ENCODE results near the gene STRN.
"Not testable (repeated sequence)": the region's sequence is repeated elsewhere in the genome, so short reads cannot be mapped to it uniquely, and the experiment has no call there.

STRN gene

DNA sequence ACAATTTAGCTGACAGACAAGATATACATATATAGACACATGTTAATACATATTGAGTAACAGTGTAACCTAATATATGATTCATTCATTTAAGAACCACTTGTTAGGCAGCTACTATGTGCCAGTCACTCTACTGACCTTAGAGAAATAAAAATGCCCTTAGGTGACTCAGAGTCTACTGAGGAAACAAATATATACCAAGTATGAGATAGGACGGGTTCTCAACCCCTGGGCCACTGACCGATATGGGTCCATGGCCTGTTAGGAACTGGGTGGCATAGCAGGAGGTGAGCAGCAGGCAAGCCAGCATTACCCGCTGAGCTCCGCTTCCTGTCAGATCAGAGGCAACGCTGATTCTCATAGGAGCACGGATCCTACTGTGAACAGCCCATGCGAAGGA, 14.8 kb downstream of the STRN start:
- Histone ChIP-seq H2AFZ (ENCODE audit: low read depth) (no peak overlapping the region), H3K4me1 (ENCODE audit: low read depth, poor library complexity, severe bottlenecking) (no peaks in the 10 kb centered on the region), H3K9ac (no peak overlapping the region), H3K27ac (no peak overlapping the region), H3K36me3 (ENCODE audit: insufficient read depth) (no peaks in the 10 kb centered on the region), H3K4me3 (IDR thresholded peaks at IDR 0.05; ENCODE audit: insufficient read depth, low read depth, low read length) (no peak overlapping the region), H3K27me3 (ENCODE audit: insufficient read depth, low read depth) (no peaks in the 10 kb centered on the region), H3K4me2 (no peak overlapping the region), H4K20me1 (ENCODE audit: insufficient read depth) (no peaks in the 10 kb centered on the region), H3K79me2 (ENCODE audit: insufficient read depth, low read depth) (no peaks in the 10 kb centered on the region)
- TF ChIP-seq, protein P1, sequence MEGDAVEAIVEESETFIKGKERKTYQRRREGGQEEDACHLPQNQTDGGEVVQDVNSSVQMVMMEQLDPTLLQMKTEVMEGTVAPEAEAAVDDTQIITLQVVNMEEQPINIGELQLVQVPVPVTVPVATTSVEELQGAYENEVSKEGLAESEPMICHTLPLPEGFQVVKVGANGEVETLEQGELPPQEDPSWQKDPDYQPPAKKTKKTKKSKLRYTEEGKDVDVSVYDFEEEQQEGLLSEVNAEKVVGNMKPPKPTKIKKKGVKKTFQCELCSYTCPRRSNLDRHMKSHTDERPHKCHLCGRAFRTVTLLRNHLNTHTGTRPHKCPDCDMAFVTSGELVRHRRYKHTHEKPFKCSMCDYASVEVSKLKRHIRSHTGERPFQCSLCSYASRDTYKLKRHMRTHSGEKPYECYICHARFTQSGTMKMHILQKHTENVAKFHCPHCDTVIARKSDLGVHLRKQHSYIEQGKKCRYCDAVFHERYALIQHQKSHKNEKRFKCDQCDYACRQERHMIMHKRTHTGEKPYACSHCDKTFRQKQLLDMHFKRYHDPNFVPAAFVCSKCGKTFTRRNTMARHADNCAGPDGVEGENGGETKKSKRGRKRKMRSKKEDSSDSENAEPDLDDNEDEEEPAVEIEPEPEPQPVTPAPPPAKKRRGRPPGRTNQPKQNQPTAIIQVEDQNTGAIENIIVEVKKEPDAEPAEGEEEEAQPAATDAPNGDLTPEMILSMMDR (conservative IDR thresholded peaks at IDR 0.05; ENCODE audit: low read depth, low read length): no peak

DNA sequence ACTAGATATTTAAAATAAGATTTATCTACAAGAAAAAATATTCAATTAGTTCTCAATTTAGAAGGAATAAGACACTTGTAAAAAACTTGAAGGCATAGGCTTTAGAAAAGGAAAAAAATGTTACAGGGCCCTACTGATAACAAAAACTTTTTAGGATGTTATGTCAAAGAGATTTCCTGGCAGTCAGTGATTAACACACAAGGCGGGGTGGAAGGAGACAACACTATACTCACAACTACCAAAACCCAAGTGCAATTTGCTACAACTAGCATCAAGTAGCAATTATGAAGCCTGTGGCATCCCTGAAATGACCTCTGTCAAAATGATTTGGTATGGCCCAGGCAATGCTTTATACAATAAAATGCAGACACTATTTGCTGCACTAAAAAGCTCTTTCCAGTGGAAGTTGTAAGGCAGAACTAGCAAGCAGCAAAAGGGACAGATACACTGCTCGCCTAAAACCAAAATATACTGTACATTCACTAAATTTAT, 15.3 kb downstream of the STRN start:
- Histone ChIP-seq H3K27ac (no peak overlapping the region), H3K27me3 (ENCODE audit: insufficient read depth, low read depth) (no peaks in the 10 kb centered on the region), H3K9ac (no peak overlapping the region), H3K4me1 (ENCODE audit: low read depth, poor library complexity, severe bottlenecking) (no peaks in the 10 kb centered on the region), H3K4me3 (IDR thresholded peaks at IDR 0.05; ENCODE audit: insufficient read depth, low read depth, low read length) (no peak overlapping the region), H2AFZ (ENCODE audit: low read depth) (no peak overlapping the region), H3K36me3 (ENCODE audit: insufficient read depth) (no peaks in the 10 kb centered on the region), H3K79me2 (ENCODE audit: insufficient read depth, low read depth) (no peaks in the 10 kb centered on the region), H3K4me2 (no peak overlapping the region), H4K20me1 (ENCODE audit: insufficient read depth) (no peaks in the 10 kb centered on the region)
- TF ChIP-seq, protein P1 (conservative IDR thresholded peaks at IDR 0.05; ENCODE audit: low read depth, low read length): no peak

DNA sequence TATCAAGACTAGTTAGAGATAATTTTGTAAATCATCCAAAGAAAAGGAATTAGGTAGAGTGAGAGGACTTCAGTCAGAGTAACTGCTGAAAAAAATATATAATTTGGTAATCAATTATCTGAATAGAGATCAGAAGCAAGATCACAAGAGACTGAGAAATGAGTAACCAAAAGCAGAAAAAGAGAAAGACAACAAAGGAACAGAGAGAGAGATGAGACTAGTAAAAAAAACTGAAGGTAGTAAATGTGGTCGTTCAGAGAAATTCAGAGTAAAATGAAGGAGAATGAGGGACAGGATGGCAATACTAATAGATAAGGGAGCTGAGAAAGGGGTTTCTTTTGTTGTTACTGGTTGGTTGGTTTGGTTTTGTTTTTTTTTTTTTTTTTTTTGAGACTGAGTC, 16.5 kb downstream of the STRN start:
- Histone ChIP-seq H3K4me2 (no peak overlapping the region), H3K27ac (no peak overlapping the region), H3K4me1 (ENCODE audit: low read depth, poor library complexity, severe bottlenecking) (no peaks in the 10 kb centered on the region), H3K79me2 (ENCODE audit: insufficient read depth, low read depth) (no peaks in the 10 kb centered on the region), H3K9ac (no peak overlapping the region), H3K36me3 (ENCODE audit: insufficient read depth) (no peaks in the 10 kb centered on the region), H3K4me3 (IDR thresholded peaks at IDR 0.05; ENCODE audit: insufficient read depth, low read depth, low read length) (no peak overlapping the region), H3K27me3 (ENCODE audit: insufficient read depth, low read depth) (no peaks in the 10 kb centered on the region), H4K20me1 (ENCODE audit: insufficient read depth) (no peaks in the 10 kb centered on the region), H2AFZ (ENCODE audit: low read depth) (no peak overlapping the region)
- TF ChIP-seq, protein P1 (conservative IDR thresholded peaks at IDR 0.05; ENCODE audit: low read depth, low read length): no peak

DNA sequence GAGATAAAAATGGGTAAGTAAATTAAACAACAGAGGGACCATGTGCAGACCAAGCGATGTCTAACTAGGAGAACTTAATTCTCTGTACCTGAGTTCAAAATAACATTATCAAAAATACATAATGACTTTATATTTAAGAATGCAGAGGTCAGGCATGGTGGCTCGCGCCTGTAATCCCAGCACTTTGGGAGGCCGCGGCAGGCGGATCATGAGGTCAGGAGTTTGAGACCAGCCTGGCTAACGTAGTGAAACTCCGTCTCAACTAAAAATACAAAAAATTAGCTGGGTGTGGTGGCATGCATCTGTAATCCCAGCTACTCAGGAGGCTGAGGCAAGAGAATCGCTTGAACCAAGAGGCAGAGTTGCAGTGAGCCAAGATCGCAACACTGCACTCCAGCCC, 21.1 kb downstream of the STRN start:
- H3K27ac ChIP-seq; H3K27me3 ChIP-seq (ENCODE audit: insufficient read depth, low read depth); H3K9ac ChIP-seq; H3K4me1 ChIP-seq (ENCODE audit: low read depth, poor library complexity, severe bottlenecking); H3K79me2 ChIP-seq (ENCODE audit: insufficient read depth, low read depth); H2AFZ ChIP-seq (ENCODE audit: low read depth); H3K4me3 ChIP-seq (IDR thresholded peaks at IDR 0.05; ENCODE audit: insufficient read depth, low read depth, low read length); H3K4me2 ChIP-seq; H4K20me1 ChIP-seq (ENCODE audit: insufficient read depth); H3K36me3 ChIP-seq (ENCODE audit: insufficient read depth): not testable (repeated sequence)

DNA sequence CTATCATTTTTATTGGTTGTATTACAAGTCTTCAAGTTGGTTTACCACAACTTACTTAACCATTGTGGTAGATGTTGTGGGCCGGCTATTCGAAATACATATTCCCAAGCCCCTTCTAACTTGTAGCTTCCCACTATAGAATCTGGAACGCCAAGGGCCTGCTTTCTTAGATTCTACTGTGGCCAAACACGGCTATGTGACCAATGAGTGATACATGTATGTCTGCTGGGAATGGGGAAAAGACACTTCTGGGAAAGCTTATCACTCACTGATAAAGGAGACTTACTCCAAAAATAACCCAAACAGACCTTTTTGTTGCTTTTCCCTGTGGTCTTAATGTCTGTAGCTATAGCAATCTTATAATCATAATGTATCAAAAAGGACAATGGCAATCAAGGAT, 24.5 kb downstream of the STRN start:
- H3K79me2 ChIP-seq (ENCODE audit: insufficient read depth, low read depth): no peaks in the 10 kb centered on the region
- H3K27ac ChIP-seq: no peak overlapping the region
- H2AFZ ChIP-seq (ENCODE audit: low read depth): no peak overlapping the region
- TF ChIP-seq, protein P1 (conservative IDR thresholded peaks at IDR 0.05; ENCODE audit: low read depth, low read length): no peak
- no peaks in the 10 kb centered on the region for H3K4me1 ChIP-seq (ENCODE audit: low read depth, poor library complexity, severe bottlenecking)
- H4K20me1 ChIP-seq (ENCODE audit: insufficient read depth): no peaks in the 10 kb centered on the region
- no peaks in the 10 kb centered on the region for H3K36me3 ChIP-seq (ENCODE audit: insufficient read depth)
- no peak overlapping the region for H3K4me2 ChIP-seq
- H3K4me3 ChIP-seq (IDR thresholded peaks at IDR 0.05; ENCODE audit: insufficient read depth, low read depth, low read length): no peak overlapping the region
- no peak overlapping the region for H3K9ac ChIP-seq
- H3K27me3 ChIP-seq (ENCODE audit: insufficient read depth, low read depth): no peaks in the 10 kb centered on the region

DNA sequence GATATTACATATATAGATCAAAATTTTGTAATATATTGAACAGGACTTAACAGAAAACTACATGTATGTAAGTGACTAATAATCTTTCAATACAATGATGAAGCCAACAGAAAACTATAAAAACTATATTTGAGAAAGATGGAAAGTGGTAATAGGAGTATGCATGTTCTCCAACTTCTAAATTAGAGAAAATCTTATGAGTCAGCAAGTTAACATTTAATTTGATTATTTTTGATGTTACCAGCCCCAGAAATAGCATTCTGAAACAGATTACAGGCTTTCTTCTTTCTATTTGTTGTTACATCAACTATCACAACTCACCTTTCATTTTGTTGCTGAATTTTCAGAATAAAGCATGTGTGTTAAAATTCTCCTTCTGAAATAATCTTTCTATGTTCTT, 29.8 kb downstream of the STRN start:
- not testable (repeated sequence) for H3K27me3 ChIP-seq (ENCODE audit: insufficient read depth, low read depth); H3K27ac ChIP-seq; H3K9ac ChIP-seq; H3K4me3 ChIP-seq (IDR thresholded peaks at IDR 0.05; ENCODE audit: insufficient read depth, low read depth, low read length); H2AFZ ChIP-seq (ENCODE audit: low read depth); H3K36me3 ChIP-seq (ENCODE audit: insufficient read depth); H3K4me2 ChIP-seq; H4K20me1 ChIP-seq (ENCODE audit: insufficient read depth); H3K4me1 ChIP-seq (ENCODE audit: low read depth, poor library complexity, severe bottlenecking); H3K79me2 ChIP-seq (ENCODE audit: insufficient read depth, low read depth)

DNA sequence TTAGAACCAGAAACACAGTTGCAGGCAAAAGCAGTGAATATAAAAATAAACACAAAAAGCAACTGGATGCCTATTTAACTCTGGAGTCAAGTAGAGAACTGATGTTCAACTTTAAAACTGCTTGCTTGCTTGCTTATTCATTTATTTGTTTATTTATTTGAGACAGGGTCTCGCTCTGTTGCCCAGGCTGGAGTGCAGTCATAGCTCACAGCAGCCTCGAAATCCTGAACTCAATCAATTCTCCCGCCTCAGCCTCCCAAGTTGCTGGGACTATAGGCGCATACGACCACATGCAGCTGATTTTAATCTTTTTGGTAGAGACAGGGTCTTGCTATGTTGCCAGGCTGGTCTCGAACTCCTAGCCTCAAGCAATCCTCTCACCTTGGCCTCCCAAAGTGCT, 34.6 kb downstream of the STRN start:
- not testable (repeated sequence) for H3K79me2 ChIP-seq (ENCODE audit: insufficient read depth, low read depth); H3K4me2 ChIP-seq; H3K27me3 ChIP-seq (ENCODE audit: insufficient read depth, low read depth); H3K27ac ChIP-seq; H4K20me1 ChIP-seq (ENCODE audit: insufficient read depth); H2AFZ ChIP-seq (ENCODE audit: low read depth); H3K4me1 ChIP-seq (ENCODE audit: low read depth, poor library complexity, severe bottlenecking); H3K4me3 ChIP-seq (IDR thresholded peaks at IDR 0.05; ENCODE audit: insufficient read depth, low read depth, low read length); H3K9ac ChIP-seq; H3K36me3 ChIP-seq (ENCODE audit: insufficient read depth)

Data from KMS-11 (cell line).